GM11168 (cell line): ENCODE results near the gene ARID1A.

Source experiments
- in situ Hi-C: fragments of 300-500 bp; cut with MboI; formaldehyde crosslinking; loops from one replicate; pipeline ENCODE4 v1.12.0; 2022; ENCODE audit warnings: low sequenced_read_pairs; ENCODE audit not compliant: unreplicated experiment

Gene ARID1A

DNA sequence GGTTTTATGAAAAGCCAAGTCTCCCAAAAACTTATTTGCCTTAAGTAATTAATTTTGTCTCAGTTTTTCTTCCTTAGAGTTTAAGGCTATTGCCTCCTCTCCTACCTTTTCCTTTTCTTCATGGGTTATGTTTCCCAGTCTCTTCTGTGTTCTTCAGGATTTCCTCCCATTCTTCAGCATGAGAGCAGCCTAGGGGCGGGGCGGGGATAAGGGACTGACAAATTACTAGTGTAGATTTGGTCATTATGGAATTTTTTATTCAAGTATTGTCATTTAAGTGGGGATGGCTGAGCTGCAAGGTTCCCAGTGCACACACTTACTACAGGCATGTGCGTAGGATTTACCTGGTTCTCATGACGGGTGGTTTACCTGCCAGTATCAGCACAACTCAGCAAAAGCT lies 56.7 kb downstream of the ARID1A start:
- in situ Hi-C loops: no loop called here

- in situ Hi-C loops: no loop called here
Observed at GRCh38 chr1:26754086-26754874, 58.5 kb downstream of the ARID1A start.

GRCh38 chr1:26758358-26758757 lies 62.5 kb downstream of the ARID1A start:
- in situ Hi-C loops: no loop called here

GRCh38 chr1:26759531-26759930 lies 63.7 kb downstream of the ARID1A start:
- in situ Hi-C loops: no loop called here

DNA sequence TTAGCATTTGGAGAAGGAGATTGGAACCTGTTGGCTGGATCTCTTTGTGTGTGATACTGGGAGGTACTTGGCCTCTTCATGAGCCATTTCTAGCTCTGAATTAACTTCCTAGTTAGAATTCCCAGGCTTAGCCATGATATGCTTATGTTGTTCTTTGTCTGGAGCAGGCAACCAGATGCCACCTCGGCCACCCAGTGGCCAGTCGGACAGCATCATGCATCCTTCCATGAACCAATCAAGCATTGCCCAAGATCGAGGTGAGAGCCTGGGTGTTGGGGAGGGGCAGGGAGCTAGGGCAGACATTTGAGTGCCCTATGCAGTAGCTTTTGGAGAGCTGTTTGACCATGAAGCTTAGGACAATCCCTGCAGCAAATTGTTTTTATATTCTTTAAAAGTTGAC lies 65.4 kb downstream of the ARID1A start:
- in situ Hi-C loops: no loop called here

- in situ Hi-C loops: no loop called here
Observed at GRCh38 chr1:26767714-26768113, 71.9 kb downstream of the ARID1A start.

DNA sequence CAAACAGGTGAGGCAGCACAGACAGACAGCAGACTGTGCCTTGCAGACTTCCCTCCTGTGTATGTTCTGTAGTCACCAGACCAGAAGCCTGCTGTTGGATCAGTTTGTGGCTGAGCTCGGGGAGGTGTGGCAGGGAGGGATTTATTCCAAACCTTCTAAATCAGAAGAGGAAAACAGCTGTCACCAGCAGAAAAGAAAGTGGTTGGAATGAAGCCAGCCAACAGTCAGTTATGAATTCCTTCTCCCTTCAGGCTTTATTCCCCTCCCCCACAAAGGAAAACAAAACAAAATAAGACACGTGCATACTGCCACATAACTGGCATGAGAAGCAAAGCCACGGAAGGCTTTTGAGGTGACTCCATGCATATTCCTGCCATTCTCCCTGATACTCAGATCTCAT lies 72.9 kb downstream of the ARID1A start:
- in situ Hi-C loops: no loop called here

- in situ Hi-C loops: no loop called here
Observed at GRCh38 chr1:26771285-26771642, 75.4 kb downstream of the ARID1A start.

- in situ Hi-C loops: no loop called here
Observed at GRCh38 chr1:26771643-26772321, 76.0 kb downstream of the ARID1A start.

DNA sequence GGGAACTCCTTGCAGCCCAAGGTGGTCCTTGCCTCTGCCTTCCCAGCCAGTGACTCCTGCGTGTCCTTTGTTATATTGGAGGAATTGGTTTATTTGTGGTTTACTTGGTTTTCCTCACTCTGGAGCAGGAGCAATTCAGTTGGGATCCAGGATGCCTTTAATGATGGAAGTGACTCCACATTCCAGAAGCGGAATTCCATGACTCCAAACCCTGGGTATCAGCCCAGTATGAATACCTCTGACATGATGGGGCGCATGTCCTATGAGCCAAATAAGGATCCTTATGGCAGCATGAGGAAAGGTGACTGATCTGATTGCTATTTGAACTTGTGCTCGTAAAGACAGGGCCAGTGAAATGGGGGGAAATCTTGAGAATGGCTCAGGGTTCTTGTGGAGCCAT lies 76.9 kb downstream of the ARID1A start:
- in situ Hi-C loops: no loop called here

DNA sequence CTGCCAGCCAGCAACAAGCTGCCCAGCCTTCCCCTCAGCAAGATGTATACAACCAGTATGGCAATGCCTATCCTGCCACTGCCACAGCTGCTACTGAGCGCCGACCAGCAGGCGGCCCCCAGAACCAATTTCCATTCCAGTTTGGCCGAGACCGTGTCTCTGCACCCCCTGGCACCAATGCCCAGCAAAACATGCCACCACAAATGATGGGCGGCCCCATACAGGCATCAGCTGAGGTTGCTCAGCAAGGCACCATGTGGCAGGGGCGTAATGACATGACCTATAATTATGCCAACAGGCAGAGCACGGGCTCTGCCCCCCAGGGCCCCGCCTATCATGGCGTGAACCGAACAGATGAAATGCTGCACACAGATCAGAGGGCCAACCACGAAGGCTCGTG lies 78.6 kb downstream of the ARID1A start:
- in situ Hi-C loops: no loop called here

- in situ Hi-C loops: loop anchor here (5.0 kb wide), 1 partner anchor 83 kb away; no protein-coding TSS in a partner anchor
Observed at GRCh38 chr1:26775666-26776065, 79.9 kb downstream of the ARID1A start.

DNA sequence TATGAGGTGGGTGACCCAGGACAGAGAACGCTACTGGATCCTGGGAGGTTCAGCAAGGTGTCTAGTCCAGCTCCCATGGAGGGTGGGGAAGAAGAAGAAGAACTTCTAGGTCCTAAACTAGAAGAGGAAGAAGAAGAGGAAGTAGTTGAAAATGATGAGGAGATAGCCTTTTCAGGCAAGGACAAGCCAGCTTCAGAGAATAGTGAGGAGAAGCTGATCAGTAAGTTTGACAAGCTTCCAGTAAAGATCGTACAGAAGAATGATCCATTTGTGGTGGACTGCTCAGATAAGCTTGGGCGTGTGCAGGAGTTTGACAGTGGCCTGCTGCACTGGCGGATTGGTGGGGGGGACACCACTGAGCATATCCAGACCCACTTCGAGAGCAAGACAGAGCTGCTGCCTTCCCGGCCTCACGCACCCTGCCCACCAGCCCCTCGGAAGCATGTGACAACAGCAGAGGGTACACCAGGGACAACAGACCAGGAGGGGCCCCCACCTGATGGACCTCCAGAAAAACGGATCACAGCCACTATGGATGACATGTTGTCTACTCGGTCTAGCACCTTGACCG lies 83.4 kb downstream of the ARID1A start:
- in situ Hi-C loops: loop anchor here (5.0 kb wide), 1 partner anchor 87 kb away; no protein-coding TSS in a partner anchor

- in situ Hi-C loops: no loop called here
Observed at GRCh38 chr1:26780344-26780957, 84.6 kb downstream of the ARID1A start.

GRCh38 chr1:26781206-26781825 lies 85.5 kb downstream of the ARID1A start:
- in situ Hi-C loops: no loop called here

DNA sequence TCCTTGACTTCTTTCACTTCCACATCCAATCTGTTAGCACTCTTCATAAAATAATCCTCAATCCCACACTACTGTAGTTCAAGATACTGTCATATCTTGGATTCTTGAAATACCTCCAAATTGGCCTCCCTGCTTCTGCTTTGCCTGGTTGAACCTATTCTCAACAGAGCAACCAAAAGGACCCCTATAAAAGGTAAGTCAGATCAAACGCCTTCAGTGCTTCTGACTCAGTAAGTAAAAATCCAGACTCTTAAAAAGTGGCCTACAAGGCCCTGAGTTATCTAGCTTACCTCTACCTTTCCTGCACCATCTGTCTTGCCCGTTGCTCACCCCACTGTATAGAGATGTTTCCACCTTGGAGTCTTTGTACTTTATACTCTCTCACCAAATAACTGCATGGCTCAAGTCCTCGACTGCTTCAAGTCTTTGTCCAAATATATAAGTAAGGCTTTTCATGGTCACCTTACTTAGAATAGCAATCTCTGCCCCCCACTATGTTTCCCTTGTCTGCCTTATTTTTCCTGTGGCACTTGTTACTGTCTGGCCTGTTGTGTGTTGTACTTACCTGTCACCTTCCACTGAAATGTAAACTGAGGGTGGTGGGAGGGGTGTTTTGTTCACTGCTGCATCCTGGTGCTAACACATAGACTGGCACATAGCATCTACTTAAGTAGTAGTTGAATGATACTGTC lies 86.9 kb downstream of the ARID1A start:
- in situ Hi-C loops: no loop called here

- in situ Hi-C loops: no loop called here
Observed at GRCh38 chr1:26783646-26784022, 87.8 kb downstream of the ARID1A start.

- in situ Hi-C loops: no loop called here
Observed at GRCh38 chr1:26784023-26784871, 88.4 kb downstream of the ARID1A start.

DNA sequence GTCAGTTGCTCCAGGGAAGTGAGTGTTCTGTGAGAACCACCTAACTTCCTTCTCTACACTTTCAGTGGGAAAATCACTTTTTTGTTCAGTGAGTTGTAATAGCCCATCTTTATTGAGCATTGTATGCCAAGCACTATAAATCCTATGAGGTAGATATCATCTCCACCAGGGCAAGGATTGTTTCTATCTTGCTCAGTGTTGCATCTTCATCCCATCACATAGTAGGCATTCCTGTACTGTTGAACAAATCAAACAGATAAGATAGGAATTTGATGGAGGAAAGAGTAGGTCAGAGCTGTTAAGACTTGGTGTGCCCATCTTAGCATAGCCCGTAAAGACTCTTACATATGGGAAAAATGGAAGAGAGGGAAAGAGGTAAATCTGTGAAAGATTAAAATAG lies 89.1 kb downstream of the ARID1A start:
- in situ Hi-C loops: loop anchor here (5.0 kb wide), 1 partner anchor 183 kb away; no protein-coding TSS in a partner anchor
